ENCODE results near the gene PLCL2.
"Not testable (repeated sequence)": the region's sequence is repeated elsewhere in the genome, so short reads cannot be mapped to it uniquely, and the experiment has no call there.

PLCL2 gene

GRCh38 chr3:16950282-16950681 lies 65.5 kb downstream of the PLCL2 start:
- in situ Hi-C loops (cut with MboI; ENCODE audit: low sequenced_read_pairs), result no loop called here

DNA sequence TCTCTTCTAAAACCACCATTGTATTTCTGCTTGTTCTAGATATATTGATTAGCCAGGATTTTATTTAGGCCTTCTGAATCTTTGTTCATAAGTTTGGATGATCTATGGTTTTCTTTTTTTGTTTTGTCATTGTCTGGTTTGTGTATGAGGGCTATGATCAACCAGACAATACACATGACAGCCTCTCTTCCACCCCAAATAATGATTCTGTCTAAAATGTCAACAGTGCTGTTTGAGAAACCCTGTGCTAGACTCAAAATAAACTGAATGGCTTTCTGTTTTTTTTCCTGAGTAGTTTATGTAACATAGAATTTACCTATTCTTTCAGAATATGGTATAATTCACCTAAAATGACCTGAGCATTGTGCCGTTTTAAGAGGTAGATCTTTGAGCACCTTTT lies 66.1 kb downstream of the PLCL2 start:
- in situ Hi-C loops (cut with MboI; ENCODE audit: low sequenced_read_pairs), result no loop called here

GRCh38 chr3:16957852-16958251 lies 73.1 kb downstream of the PLCL2 start:
- in situ Hi-C loops (cut with MboI; ENCODE audit: low sequenced_read_pairs), result not testable (repeated sequence)

DNA sequence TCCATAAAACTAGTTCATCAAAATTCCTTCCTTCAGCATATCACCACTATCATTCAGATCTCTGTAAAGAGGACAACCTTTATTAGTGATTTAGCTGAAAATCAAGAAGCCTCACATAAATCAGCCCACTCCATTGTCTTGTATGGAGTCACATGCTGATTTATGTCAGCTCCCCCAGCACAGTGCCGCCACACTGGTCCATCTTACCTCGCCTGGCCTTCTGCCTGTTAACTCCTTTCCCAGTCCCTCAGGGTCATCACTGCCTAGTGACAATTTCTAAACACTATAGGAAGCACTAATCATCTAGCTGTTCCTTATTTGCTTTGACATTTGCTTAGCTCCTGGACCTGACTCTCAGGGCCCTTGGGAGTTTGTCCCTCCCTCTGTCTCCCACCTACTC lies 75.4 kb downstream of the PLCL2 start:
- in situ Hi-C loops (cut with MboI; ENCODE audit: low sequenced_read_pairs), result no loop called here

DNA sequence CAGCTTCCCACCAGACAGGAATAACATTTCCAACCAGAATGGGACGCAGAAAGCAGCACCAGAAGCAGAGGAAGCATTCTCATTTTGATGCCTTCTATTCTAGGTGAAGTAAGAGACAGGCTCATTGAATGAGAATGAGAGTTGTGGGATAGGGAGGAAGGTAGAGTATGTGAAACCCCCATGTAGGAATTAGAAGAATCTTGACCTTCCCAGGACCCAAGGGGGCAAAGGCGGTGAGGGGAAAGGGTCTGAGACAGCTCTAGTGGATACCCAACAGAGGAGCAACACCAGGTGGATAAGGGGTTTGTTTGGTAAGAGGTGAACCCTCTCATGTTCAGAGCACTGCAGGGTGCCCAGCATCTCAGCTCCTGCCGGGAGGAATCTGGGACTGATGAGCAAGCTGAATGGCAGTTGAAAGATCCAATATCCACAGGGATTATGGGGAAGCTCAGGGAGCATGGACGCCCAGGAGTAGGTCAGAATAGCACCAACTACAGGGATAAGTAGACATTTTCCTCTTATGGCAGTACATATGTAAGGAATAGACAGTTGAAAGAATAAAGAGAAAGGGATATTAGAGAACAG lies 77.0 kb downstream of the PLCL2 start:
- in situ Hi-C loops (cut with MboI; ENCODE audit: low sequenced_read_pairs), result no loop called here

GRCh38 chr3:16975083-16975482 lies 90.3 kb downstream of the PLCL2 start:
- in situ Hi-C loops (cut with MboI; ENCODE audit: low sequenced_read_pairs), result no loop called here

DNA sequence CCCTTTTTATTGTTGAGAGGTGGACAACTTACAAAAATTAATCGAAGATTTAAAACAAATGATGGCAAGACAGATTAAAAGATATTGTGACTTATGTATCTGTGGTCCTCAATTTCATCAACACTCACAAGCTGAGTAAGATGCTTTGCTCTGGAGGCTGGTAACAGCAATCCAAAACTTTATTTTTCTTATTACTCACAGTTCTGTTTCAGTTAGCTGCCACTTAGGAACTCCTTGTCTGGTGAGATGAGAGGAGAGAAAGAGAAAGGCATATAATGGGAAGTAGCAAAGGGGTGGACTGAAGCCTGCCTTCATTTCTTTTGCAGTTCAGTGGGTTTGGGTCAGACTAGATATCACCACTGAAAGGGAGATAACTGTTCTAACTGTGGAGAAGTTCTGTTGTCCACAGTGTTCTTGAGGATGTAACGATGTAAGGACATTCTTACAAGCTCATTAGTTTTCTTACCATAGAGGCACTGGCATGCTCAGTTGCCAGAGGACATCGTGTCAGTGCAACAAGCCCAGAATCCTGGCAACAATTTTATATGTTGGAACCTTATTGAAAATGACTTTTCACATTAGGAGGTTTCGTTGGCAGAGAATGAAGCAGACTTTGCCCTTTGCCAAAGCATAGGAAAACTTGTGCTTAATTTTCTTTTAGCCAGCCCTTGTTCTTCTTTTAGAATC lies 93.6 kb downstream of the PLCL2 start:
- in situ Hi-C loops (cut with MboI; ENCODE audit: low sequenced_read_pairs), result no loop called here

DNA sequence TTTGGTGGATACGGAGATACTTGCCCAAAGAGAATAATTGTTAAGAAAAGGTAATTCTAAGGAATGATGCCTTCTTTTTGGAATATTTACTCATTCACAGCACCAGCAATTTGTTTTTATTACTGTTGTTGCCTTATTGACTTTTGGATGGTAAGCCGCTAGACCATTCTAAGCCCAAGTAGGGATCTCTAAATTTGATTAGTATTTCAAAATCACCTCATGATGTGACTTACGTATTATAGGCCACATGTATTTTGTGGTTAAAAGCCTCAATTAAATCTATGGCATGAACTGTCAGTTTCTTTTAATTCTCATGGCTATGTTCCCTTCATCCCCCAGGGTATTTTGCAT lies 94.1 kb downstream of the PLCL2 start:
- in situ Hi-C loops (cut with MboI; ENCODE audit: low sequenced_read_pairs), result no loop called here

DNA sequence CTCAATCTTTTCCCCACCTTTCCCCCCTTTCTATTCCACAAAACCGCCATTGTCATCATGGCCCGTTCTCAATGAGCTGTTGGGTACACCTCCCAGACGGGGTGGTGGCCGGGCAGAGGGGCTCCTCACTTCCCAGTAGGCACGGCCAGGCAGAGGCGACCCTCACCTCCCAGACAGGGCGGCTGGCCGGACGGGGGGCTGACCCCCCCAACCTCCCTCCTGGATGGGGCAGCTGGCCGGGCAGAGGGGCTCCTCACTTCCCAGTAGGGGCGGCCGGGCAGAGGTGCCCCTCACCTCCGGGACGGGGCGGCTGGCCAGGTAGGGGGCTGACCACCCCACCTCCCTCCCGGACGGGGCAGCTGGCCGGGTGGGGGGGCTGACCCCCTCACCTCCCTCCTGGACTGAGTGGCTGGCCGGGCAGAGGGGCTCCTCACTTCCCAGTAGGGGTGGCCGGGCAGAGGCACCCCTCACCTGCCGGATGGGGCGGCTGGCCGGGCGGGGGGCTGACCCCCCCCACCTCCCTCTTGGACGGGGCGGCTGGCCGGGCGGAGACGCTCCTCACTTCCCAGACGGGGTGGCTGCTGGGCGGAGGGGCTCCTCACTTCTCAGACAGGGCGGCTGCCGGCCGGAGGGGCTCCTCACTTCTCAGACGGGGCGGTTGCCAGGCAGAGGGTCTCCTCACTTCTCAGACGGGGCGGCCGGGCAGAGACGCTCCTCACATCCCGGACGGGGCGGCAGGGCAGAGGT lies 95.2 kb downstream of the PLCL2 start:
- in situ Hi-C loops (cut with MboI; ENCODE audit: low sequenced_read_pairs), result not testable (repeated sequence)

DNA sequence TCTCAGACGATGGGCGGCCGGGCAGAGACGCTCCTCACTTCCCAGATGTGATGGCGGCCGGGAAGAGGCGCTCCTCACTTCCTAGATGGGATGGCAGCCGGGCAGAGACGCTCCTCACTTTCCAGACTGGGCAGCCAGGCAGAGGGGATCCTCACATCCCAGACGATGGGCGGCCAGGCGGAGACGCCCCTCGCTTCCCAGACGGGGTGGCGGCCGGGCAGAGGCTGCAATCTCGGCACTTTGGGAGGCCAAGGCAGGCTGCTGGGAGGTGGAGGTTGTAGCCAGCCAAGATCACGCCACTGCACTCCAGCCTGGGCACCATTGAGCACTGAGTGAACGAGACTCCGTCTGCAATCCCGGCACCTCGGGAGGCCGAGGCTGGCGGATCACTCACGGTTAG lies 95.8 kb downstream of the PLCL2 start:
- in situ Hi-C loops (cut with MboI; ENCODE audit: low sequenced_read_pairs), result not testable (repeated sequence)

- in situ Hi-C loops (cut with MboI; ENCODE audit: low sequenced_read_pairs), result no loop called here
Observed at GRCh38 chr3:16982460-16982859, 97.7 kb downstream of the PLCL2 start.

DNA sequence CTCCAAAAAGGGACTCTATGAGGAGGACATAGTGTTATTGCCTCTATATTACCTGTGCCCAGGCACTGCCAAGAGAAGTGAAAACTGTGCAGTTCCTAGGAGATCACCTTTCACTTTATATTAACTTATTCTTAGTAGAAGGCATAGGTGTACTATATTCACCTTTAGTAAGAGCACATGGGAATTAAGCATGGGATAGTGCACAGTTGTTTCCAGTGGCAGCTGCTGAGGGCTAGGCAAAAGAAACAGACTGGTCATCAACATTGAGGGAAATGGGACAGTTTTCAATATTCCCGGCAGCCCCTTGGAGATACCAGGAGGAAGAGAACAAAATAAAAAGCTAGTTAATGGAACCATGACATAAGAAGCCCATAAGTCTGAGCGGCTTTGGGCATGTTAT lies 100.9 kb downstream of the PLCL2 start:
- in situ Hi-C loops (cut with MboI; ENCODE audit: low sequenced_read_pairs), result no loop called here

DNA sequence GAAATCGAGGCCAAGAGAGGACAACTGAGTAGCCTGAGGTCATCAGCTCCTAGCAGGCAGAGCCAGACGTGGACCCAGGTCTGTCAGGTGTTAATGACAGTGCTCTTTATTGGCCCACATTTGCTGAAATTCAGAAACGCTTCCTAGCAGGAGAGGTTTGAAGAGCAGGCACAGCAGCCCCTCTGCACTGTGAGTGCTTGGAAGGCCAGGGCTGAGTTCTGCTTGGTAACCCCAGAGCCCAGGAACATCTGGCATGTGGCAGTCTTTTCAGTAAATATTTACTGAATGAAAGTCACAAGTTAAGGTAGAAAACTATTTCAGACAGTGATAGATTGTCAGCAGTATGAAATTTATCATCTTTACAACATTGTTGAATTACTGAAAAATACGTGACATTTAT lies 102.4 kb downstream of the PLCL2 start:
- in situ Hi-C loops (cut with MboI; ENCODE audit: low sequenced_read_pairs), result no loop called here

DNA sequence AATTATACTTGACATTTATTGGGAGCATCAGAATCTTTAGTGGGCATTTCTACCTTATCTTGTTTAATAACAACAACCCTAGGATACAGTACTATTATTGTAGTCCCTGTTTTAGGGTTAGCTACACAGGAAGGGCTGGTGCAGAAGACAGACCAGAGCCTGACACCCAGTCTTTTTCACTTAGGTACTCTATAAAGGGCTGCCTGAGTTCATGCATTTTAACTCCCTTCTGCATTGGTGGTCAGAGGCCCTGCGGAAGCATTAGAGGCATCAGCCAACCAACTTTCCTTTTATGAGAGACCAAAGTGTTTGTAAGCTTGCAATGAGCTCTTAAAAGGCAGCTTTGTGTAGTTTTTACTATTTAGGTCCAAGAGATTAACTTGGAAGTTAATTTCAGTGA lies 105.4 kb downstream of the PLCL2 start:
- in situ Hi-C loops (cut with MboI; ENCODE audit: low sequenced_read_pairs), result no loop called here

GRCh38 chr3:16992198-16992597 lies 107.4 kb downstream of the PLCL2 start:
- in situ Hi-C loops (cut with MboI; ENCODE audit: low sequenced_read_pairs), result no loop called here

- in situ Hi-C loops (cut with MboI; ENCODE audit: low sequenced_read_pairs), result no loop called here
Observed at GRCh38 chr3:16993227-16993626, 108.5 kb downstream of the PLCL2 start.

DNA sequence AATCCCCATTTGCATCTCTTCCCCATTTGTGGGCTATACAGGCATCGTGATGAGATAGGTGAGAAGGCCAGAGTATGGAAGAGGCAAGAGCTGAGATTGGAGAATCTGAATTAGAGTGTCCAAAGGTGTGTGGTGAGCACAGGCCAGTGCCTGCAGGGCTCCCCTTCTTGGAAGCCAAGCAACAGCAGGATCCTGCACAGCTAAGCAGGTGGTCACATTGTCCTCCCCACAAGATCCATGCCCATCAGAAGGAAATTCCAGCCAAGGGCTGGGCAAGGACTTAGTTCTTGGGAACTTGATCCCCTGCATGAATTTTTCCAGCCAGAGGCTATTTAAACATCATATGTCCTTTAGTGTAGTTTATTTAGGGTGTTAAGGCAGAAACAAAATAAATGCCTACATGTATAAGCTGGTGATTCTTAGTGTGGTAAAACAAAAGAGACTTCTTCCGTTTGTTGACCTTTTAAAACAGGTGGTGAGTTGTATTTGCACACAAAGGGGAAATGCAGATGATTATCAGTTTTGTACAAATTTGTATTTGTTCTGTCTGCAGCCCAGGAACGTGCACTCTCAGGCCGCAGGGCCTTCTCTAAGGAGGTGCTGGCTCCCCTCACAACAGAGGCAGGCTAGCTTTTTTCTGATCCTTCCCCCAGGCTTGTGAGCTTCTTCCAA lies 110.2 kb downstream of the PLCL2 start:
- in situ Hi-C loops (cut with MboI; ENCODE audit: low sequenced_read_pairs), result no loop called here

DNA sequence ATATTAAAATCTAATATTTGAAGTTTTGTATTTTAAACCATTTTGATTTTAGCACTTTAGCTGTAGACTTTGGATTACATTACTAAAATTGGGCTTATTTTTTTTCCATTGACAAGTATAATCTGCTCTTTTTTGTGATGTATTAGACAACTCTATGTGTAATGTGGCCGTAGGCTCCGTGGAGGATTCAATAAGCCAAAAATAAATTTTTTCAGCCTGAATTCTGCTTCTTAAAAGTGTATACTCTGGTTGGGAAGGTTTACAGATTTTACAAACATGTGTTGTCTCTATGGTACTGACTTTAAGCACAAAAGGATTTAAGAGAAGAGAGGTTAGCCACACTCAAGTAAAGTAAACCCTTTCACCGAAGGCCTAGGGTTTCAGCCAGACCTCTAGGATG lies 110.8 kb downstream of the PLCL2 start:
- in situ Hi-C loops (cut with MboI; ENCODE audit: low sequenced_read_pairs), result no loop called here

DNA sequence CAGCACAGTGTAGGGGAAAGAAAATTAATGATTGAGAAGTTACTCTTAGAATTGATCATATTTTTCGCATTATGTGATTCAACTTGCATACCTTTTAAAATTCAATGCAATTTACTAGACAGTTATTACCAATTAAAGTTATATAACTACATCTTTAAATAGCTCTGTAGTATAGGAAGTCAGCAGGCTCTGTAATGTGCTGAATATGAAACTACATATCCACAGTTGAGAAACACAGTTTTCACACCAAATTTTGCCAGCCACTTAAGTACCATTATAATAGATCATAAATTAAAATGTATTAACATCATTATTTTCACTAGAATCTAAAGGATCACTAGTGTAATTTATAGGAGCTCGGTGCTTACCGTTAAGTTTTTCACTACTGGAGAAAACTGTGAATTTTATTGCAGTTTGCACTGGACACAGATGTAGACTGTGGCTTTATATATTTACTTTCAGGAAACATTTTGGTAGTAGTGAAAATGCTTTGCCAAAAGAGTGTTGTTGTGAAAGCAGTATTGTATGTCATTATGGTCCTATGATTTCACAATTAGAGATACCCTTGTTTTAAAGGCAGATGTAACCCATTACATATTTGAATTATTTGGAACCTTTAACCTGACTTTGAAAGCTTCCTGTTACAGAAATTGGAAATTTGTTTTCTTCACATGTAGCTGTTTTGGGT lies 113.6 kb downstream of the PLCL2 start:
- in situ Hi-C loops (cut with MboI; ENCODE audit: low sequenced_read_pairs), result no loop called here

- in situ Hi-C loops (cut with MboI; ENCODE audit: low sequenced_read_pairs), result no loop called here
Observed at GRCh38 chr3:16999161-16999560, 114.4 kb downstream of the PLCL2 start.

- in situ Hi-C loops (cut with MboI; ENCODE audit: low sequenced_read_pairs), result no loop called here
Observed at GRCh38 chr3:16999871-17000270, 115.1 kb downstream of the PLCL2 start.

Measured in HL-60/S4 treated with retinoic acid at 250 ng/mL for 4 days and 3 days (cell line).